ENCODE measurements around the gene USP9X.

Gene USP9X

GRCh38 chrX:41047878-41048534, 37.2 kb upstream of the USP9X start:
- Histone ChIP-seq H3K9me2 (replicated peaks; ENCODE audit: low read depth, low read length) (no peaks in the 10 kb centered on the region), H2AFZ (ENCODE audit: low read length) (no peak overlapping the region)

GRCh38 chrX:41050359-41050758, 34.9 kb upstream of the USP9X start:
- TF ChIP-seq EZH2phosphoT487 (IDR thresholded peaks at IDR 0.05; ENCODE audit: borderline replicate concordance) (no peak), CTCF (conservative IDR thresholded peaks at IDR 0.05; ENCODE audit: low read length) (no peak)
- Histone ChIP-seq H3K79me2 (ENCODE audit: insufficient read depth, low read length) (no peaks in the 10 kb centered on the region), H2AFZ (ENCODE audit: low read length) (no peak overlapping the region), H3K4me3 (ENCODE audit: low read length, poor library complexity, severe bottlenecking) (no peak overlapping the region), H3K27me3 (ENCODE audit: insufficient read depth, low read length, poor library complexity, severe bottlenecking) (no peaks in the 10 kb centered on the region), H3K9me3 (ENCODE audit: insufficient read depth, low read depth, low read length) (no peaks in the 10 kb centered on the region), H3K36me3 (ENCODE audit: insufficient read depth, low read length) (no peaks in the 10 kb centered on the region), H3K9ac (ENCODE audit: low read depth, low read length, poor library complexity, severe bottlenecking) (no peak overlapping the region), H3F3A (ENCODE audit: low read depth) (no peaks in the 10 kb centered on the region), H4K20me1 (ENCODE audit: insufficient read depth, low read length, poor library complexity, severe bottlenecking) (no peaks in the 10 kb centered on the region), H3K9me2 (replicated peaks; ENCODE audit: low read depth, low read length) (no peaks in the 10 kb centered on the region), H3K4me1 (ENCODE audit: insufficient read depth, low read length, poor library complexity, severe bottlenecking) (no peaks in the 10 kb centered on the region), H3K4me2 (ENCODE audit: low read depth, low read length, poor library complexity, severe bottlenecking) (no peak overlapping the region)

More at GRCh38 chrX:41047878-41048534, 37.2 kb upstream of the USP9X start:
- Histone ChIP-seq H3K4me1 (ENCODE audit: insufficient read depth, low read length, poor library complexity, severe bottlenecking) (no peaks in the 10 kb centered on the region), H3K27me3 (ENCODE audit: insufficient read depth, low read length, poor library complexity, severe bottlenecking) (no peaks in the 10 kb centered on the region), H3K9me3 (ENCODE audit: insufficient read depth, low read depth, low read length) (no peaks in the 10 kb centered on the region), H3K36me3 (ENCODE audit: insufficient read depth, low read length) (no peaks in the 10 kb centered on the region), H3K4me3 (ENCODE audit: low read length, poor library complexity, severe bottlenecking) (no peak overlapping the region), H3K79me2 (ENCODE audit: insufficient read depth, low read length) (no peaks in the 10 kb centered on the region), H3K4me2 (ENCODE audit: low read depth, low read length, poor library complexity, severe bottlenecking) (no peak overlapping the region), H3K9ac (ENCODE audit: low read depth, low read length, poor library complexity, severe bottlenecking) (no peak overlapping the region), H3F3A (ENCODE audit: low read depth) (no peaks in the 10 kb centered on the region), H4K20me1 (ENCODE audit: insufficient read depth, low read length, poor library complexity, severe bottlenecking) (no peaks in the 10 kb centered on the region)
- TF ChIP-seq EZH2phosphoT487 (IDR thresholded peaks at IDR 0.05; ENCODE audit: borderline replicate concordance), result no peak
- no peak for TF ChIP-seq CTCF (conservative IDR thresholded peaks at IDR 0.05; ENCODE audit: low read length)

GRCh38 chrX:41051288-41051687, 34.0 kb upstream of the USP9X start:
- Histone ChIP-seq H3K4me2 (ENCODE audit: low read depth, low read length, poor library complexity, severe bottlenecking) (no peak overlapping the region), H3F3A (ENCODE audit: low read depth) (no peaks in the 10 kb centered on the region), H3K9me3 (ENCODE audit: insufficient read depth, low read depth, low read length) (no peaks in the 10 kb centered on the region), H3K27me3 (ENCODE audit: insufficient read depth, low read length, poor library complexity, severe bottlenecking) (no peaks in the 10 kb centered on the region), H3K4me3 (ENCODE audit: low read length, poor library complexity, severe bottlenecking) (no peak overlapping the region), H3K9ac (ENCODE audit: low read depth, low read length, poor library complexity, severe bottlenecking) (no peak overlapping the region), H3K4me1 (ENCODE audit: insufficient read depth, low read length, poor library complexity, severe bottlenecking) (no peaks in the 10 kb centered on the region), H3K79me2 (ENCODE audit: insufficient read depth, low read length) (no peaks in the 10 kb centered on the region), H4K20me1 (ENCODE audit: insufficient read depth, low read length, poor library complexity, severe bottlenecking) (no peaks in the 10 kb centered on the region), H3K9me2 (replicated peaks; ENCODE audit: low read depth, low read length) (no peaks in the 10 kb centered on the region), H2AFZ (ENCODE audit: low read length) (no peak overlapping the region), H3K36me3 (ENCODE audit: insufficient read depth, low read length) (no peaks in the 10 kb centered on the region)
- TF ChIP-seq CTCF (conservative IDR thresholded peaks at IDR 0.05; ENCODE audit: low read length) (no peak), EZH2phosphoT487 (IDR thresholded peaks at IDR 0.05; ENCODE audit: borderline replicate concordance) (no peak)
